ENCODE data around the gene NKX1-2. TPM values are rescaled to one million over a fixed set of nuclear protein-coding genes. Genes with fewer than 3 reads are reported as not detected.

Gene NKX1-2
- total and polyA plus RNA-seq, 2 experiments from 2014 or later: 9.8 to 39.4 TPM

GRCh38 chr10:124419635-124420034 is 30.2 kb downstream of the NKX1-2 start (continued):
- TF ChIP-seq JUNB (IDR thresholded peaks at IDR 0.05; ENCODE audit: unreplicated experiment) (no peak), REST (IDR thresholded peaks at IDR 0.05; ENCODE audit: unreplicated experiment) (no peak), STAT1 (IDR thresholded peaks at IDR 0.05; ENCODE audit: unreplicated experiment) (no peak)

DNA sequence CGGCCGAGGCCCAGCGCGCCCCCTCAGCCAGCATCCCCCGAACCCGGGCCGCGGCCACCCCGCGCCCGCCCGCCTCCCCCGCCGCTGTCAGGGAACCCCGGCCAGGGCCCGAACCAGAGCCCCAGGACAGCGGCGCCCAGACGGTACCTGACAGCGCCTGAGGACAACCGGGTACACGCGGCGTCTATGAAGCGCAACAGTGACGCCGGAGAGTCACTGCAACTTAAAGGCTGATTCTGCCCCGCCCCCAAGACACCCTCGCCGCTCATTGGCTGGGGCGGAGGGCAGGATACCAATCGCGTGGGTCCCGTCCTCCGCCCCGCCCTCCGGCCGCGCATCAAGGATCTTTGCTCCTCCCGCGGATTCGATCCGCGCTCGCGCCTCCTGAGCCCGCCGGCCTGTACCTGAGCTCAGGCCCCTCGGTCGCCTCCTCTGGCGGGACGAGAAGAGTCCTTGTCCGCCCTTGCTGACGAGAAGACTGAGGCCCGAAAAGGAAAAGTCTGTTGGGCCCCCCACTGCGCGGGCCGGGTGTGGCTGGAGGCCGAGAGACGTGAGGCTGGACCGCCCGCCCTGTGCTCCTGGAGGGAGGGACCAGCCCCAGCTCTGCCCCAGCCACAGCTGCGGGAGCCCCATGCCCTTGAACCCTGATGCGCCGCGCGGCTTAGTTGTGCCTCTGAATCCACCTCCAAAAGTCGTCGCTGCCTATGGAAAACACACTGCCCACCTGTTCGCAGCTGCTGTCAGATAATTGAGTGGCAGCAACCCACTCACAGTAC is 30.9 kb downstream of the NKX1-2 start, which contains the start of gene OAT:
Gene OAT (minus strand): TSS at position 198 of the 776 bp plus-strand sequence. CDS start 6,752 bp downstream, outside the sequence.
- peak; percentile 100 for DNase-seq (ENCODE audit: low spot score)
- Histone ChIP-seq H3F3A (replicated peaks; ENCODE audit: low read depth) (peaks cover 8% of the 10 kb centered on the region; the same call in 1 of the 2 replicates), H3K4me1 (ENCODE audit: insufficient read depth) (peaks cover 49% of the 10 kb centered on the region), H3K27ac (ENCODE audit: low read depth) (0 out of 2 replicates have a peak within 1 kb of the TSS, but pooled peaks have one; percentile 60), H2AFZ (peak within 1 kb of the TSS; percentile 93), H3K9me2 (ENCODE audit: insufficient read depth) (no peaks in the 10 kb centered on the region), H3K36me3 (ENCODE audit: insufficient read depth) (no peaks in the 10 kb centered on the region; the same call in 1 of the 2 replicates), H3K4me3 (peak within 1 kb of the TSS; percentile 78), H4K20me1 (replicated peaks; ENCODE audit: insufficient read depth) (peaks cover 21% of the 10 kb centered on the region), H3K27me3 (ENCODE audit: insufficient read depth) (0 out of 2 replicates have a peak, but pooled peaks cover 4% of the 10 kb centered on the region), H3K79me2 (replicated peaks; ENCODE audit: insufficient read depth) (peaks cover 37% of the 10 kb centered on the region), H3K4me2 (peak within 1 kb of the TSS; percentile 83)
- peak within 1 kb of the TSS; percentile 88 for H3K4me3 Mint-ChIP-seq
- no peaks in the 10 kb centered on the region for H3K36me3 Mint-ChIP-seq (ENCODE audit: low read depth)
- H3K9me3 Mint-ChIP-seq: no peaks in the 10 kb centered on the region
- H3K27me3 Mint-ChIP-seq (ENCODE audit: insufficient read depth, low read depth, poor library complexity): peaks cover 22% of the 10 kb centered on the region
- peak; percentile 90 for ATAC-seq
- H3K4me1 Mint-ChIP-seq: peaks cover 38% of the 10 kb centered on the region
- H3K27ac Mint-ChIP-seq: no peak within 1 kb of the TSS; the same call in 1 of the 2 replicates
- TF ChIP-seq POLR2AphosphoS5 (IDR thresholded peaks at IDR 0.05; ENCODE audit: low read depth) (peak; percentile 99), STAT1 (IDR thresholded peaks at IDR 0.05; ENCODE audit: unreplicated experiment) (no peak), EZH2phosphoT487 (IDR thresholded peaks at IDR 0.05; ENCODE audit: unreplicated experiment) (no peak), CREB1 (CRISPR knock-in tag; IDR thresholded peaks at IDR 0.05; ENCODE audit: low read depth) (peak; percentile 84), ZNF331 (CRISPR knock-in tag; IDR thresholded peaks at IDR 0.05; ENCODE audit: low read depth) (no peak), ZNF462 (CRISPR knock-in tag; IDR thresholded peaks at IDR 0.05) (no peak)
- TF ChIP-seq, protein P1, sequence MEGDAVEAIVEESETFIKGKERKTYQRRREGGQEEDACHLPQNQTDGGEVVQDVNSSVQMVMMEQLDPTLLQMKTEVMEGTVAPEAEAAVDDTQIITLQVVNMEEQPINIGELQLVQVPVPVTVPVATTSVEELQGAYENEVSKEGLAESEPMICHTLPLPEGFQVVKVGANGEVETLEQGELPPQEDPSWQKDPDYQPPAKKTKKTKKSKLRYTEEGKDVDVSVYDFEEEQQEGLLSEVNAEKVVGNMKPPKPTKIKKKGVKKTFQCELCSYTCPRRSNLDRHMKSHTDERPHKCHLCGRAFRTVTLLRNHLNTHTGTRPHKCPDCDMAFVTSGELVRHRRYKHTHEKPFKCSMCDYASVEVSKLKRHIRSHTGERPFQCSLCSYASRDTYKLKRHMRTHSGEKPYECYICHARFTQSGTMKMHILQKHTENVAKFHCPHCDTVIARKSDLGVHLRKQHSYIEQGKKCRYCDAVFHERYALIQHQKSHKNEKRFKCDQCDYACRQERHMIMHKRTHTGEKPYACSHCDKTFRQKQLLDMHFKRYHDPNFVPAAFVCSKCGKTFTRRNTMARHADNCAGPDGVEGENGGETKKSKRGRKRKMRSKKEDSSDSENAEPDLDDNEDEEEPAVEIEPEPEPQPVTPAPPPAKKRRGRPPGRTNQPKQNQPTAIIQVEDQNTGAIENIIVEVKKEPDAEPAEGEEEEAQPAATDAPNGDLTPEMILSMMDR (conservative IDR thresholded peaks at IDR 0.05; ENCODE audit: low read depth in 2 of 2): peak; percentile 14 to 44; a peak in 2 of 4 replicates

Data from GM23338 (cell line).